Subcutaneous abdominal adipose tissue (tissue), 5 donors: ENCODE data around the gene TSKU.
"Not testable (repeated sequence)": the region's sequence is repeated elsewhere in the genome, so short reads cannot be mapped to it uniquely, and the experiment has no call there.

ENCODE experiments used
- H3K27ac ChIP-seq: one replicate; pipeline ENCODE4 v1.7.0; 2013; ENCODE audit warnings: low read depth, mild to moderate bottlenecking, inconsistent platforms, low read length, moderate library complexity
- H3K27me3 ChIP-seq, 5 donors: one replicate each; pipeline ENCODE4 v1.7.0; 2013; ENCODE audit warnings: low read length in 5 of 5, inconsistent platforms in 1 of 5; ENCODE audit not compliant: control insufficient read depth in 5 of 5, insufficient read depth in 4 of 5
- H3K36me3 ChIP-seq, 5 donors: one replicate each; pipeline ENCODE4 v1.7.0; 2013; ENCODE audit warnings: low read length in 5 of 5; ENCODE audit not compliant: control insufficient read depth in 5 of 5, insufficient read depth in 5 of 5
- H3K4me1 ChIP-seq, 5 donors: one replicate each; pipeline ENCODE4 v1.7.0; 2013; ENCODE audit warnings: low read length in 5 of 5, mild to moderate bottlenecking in 3 of 5, moderate library complexity in 1 of 5; ENCODE audit not compliant: control insufficient read depth in 5 of 5, insufficient read depth in 5 of 5
- H3K4me3 ChIP-seq, 5 donors: one replicate each; pipeline ENCODE4 v1.7.0; 2013; ENCODE audit warnings: low read length in 5 of 5, low read depth in 1 of 5
- H3K9ac ChIP-seq, 5 donors: one replicate each; pipeline ENCODE4 v1.7.0; 2013; ENCODE audit warnings: low read length in 5 of 5, mild to moderate bottlenecking in 4 of 5, moderate library complexity in 3 of 5
- H3K9me3 ChIP-seq, 5 donors: one replicate each; pipeline ENCODE4 v1.7.0; 2013; ENCODE audit warnings: low read length in 5 of 5; ENCODE audit not compliant: control insufficient read depth in 5 of 5
- donor health status: healthy.
- donor health status: healthy.
- donor health status: healthy.
- donor health status: healthy.
- donor health status: healthy.

The TSKU gene

DNA sequence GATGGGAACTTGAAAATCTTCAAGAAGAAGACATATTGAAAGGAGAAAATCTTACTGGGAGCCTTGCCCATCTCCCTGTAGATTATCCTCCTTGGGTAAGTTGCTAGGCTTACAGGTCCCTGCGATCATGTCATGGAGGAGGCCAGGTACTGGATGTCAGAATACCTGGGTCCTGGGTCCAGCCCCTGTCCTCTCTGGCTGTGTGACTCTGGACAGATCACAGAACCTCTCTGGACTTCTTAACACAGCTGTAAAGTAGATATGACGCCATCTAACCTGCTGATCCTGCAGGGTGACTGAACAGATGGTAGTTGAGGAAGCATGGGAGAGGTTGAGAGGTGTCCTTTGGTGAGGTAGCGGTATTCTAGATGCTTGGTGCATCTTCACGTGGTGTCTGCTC is 4.1 kb downstream of the TSKU start:
- H3K9ac ChIP-seq = peak overlapping the region in 1 of 5 donors; percentile 0
- peaks cover 0 to 10% (median 2%) of the 10 kb centered on the region in 5 donors for H3K36me3 ChIP-seq
- H3K9me3 ChIP-seq = no peaks in the 10 kb centered on the region
- no peaks in the 10 kb centered on the region for H3K27me3 ChIP-seq
- peaks cover 29 to 90% (median 86%) of the 10 kb centered on the region in 5 donors for H3K4me1 ChIP-seq
- H3K27ac ChIP-seq = peak overlapping the region; percentile 95
- peak overlapping the region in 3 of 5 donors; percentile 24 to 94 (median 90) for H3K4me3 ChIP-seq

DNA sequence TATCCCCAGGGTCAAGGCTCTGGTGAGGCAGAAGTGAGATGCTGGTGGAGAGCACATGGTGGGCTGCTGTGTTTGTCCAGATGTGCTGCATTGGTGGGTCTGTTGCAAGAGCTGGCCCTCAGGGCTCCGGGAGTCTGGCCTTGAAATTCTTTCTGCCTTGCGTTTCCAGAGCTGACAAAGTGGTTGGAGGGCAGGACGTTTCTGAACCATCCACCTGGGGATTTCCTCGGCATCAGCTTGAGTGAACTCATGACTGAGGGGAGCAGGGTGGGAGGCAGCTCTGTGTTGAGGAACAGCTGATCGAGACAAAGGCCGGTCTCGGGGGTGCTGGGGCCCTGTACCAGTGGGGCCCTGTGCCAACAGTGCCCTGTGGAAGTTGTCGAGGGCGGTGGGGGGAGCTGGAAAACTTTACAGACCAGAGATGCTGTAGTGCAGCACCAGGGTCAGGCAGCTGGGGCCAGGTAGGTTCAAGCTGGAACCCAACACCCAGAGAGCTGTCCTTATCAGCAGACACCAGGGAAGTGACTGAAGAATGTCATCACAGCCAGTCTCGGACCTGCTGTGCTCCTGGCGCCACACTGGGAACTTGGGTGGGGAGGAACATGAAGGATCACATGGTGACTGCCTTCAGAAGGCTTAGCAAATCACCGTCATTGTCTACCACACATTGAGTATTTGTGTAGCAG is 4.9 kb downstream of the TSKU start:
- H3K4me3 ChIP-seq = peak overlapping the region in 3 of 5 donors; percentile 13 to 90 (median 33)
- H3K27ac ChIP-seq = peak overlapping the region; percentile 95
- peak overlapping the region in 3 of 5 donors; percentile 9 to 48 (median 29) for H3K9ac ChIP-seq
- H3K27me3 ChIP-seq = no peaks in the 10 kb centered on the region
- H3K36me3 ChIP-seq = peaks cover 0 to 10% (median 2%) of the 10 kb centered on the region in 5 donors
- H3K4me1 ChIP-seq = peaks cover 30 to 92% (median 88%) of the 10 kb centered on the region in 5 donors
- no peaks in the 10 kb centered on the region for H3K9me3 ChIP-seq

DNA sequence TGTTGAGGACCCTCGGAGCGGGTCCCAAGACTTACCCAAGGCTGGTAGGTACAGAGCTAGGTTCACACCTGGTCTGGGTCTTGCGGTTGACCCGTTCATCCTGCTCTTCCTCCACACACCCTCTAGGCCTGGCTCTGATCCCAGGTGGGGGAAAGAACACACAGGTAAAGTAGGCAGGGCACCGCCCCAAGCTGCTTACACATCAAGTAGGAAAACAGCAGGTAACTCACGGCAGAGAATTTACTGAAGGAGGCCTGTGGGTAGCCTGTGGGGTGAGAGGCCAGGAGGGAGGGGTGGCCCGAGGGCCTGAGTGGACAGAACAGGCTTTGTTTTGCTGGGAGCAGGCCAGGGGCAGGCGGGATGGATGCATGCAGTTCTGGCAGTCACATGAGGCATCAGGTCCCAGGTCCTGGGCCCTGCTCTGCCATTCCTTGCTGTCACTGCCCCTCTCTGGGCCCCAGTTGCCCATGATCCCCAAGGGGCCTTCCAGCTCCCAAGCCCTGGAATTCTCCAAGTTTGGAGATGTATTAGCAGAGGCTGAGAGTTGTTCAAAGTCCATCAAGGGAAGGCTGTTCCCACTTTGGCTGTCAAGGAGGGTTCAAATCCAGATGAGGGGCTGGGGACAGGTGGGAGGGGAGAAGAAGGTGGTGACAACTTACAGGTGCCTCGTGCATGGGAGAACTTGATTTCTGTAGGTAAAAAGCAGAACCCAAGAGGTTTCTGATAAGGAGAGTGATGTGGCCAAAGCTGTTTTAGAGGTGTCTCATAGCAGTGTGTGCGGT is 5.7 kb downstream of the TSKU start:
- Histone ChIP-seq H3K27me3 (no peaks in the 10 kb centered on the region), H3K27ac (peak overlapping the region; percentile 95), H3K4me3 (peak overlapping the region in 1 of 5 donors; percentile 17), H3K9me3 (no peaks in the 10 kb centered on the region), H3K9ac (peak overlapping the region in 3 of 5 donors; percentile 9 to 48 (median 29)), H3K4me1 (peaks cover 30 to 97% (median 96%) of the 10 kb centered on the region in 5 donors), H3K36me3 (peaks cover 0 to 10% (median 2%) of the 10 kb centered on the region in 5 donors)

DNA sequence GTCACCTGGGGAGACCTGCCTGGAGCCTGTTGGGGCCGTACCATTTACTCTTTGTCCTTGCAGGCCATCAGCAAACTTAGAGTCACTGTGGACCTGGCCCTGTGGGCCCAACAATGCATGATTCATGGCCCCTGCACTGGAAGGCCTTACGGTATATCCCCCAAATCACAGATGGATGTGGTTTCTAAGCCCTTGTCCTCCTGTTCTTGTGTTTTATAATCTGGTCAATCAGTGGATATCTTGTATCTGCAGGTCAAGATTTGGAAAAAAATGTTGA is 6.2 kb downstream of the TSKU start:
- Histone ChIP-seq H3K4me1 (peaks cover 35 to 98% (median 96%) of the 10 kb centered on the region in 5 donors), H3K9me3 (no peaks in the 10 kb centered on the region), H3K36me3 (peaks cover 0 to 15% (median 2%) of the 10 kb centered on the region in 5 donors), H3K4me3 (no peak overlapping the region), H3K27ac (peak overlapping the region; percentile 95), H3K9ac (no peak overlapping the region), H3K27me3 (no peaks in the 10 kb centered on the region)

DNA sequence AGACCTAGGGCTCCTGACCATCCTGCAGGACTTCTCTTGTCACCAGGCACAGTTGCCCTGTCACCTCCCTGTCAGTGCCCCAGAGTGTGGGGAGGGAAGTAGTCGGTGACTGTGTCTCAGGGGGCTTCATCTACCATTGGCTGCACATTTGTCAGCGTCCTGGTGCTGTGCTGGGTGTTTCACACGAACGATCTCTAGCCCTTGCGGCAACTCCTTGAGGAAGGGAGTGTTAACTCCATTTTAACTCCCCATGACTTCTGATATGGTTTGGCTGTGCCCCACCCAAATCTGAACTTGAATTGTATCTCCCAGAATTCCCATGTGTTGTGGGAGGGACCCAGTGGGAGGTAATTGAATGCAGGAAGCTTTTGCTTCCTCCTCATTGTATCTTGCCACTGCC is 7.1 kb downstream of the TSKU start:
- Histone ChIP-seq H3K9ac (no peak overlapping the region), H3K9me3 (no peaks in the 10 kb centered on the region), H3K27ac (peak overlapping the region; percentile 75), H3K4me1 (peaks cover 31 to 98% (median 96%) of the 10 kb centered on the region in 5 donors), H3K36me3 (peaks cover 0 to 17% (median 3%) of the 10 kb centered on the region in 5 donors), H3K27me3 (no peaks in the 10 kb centered on the region), H3K4me3 (no peak overlapping the region)

DNA sequence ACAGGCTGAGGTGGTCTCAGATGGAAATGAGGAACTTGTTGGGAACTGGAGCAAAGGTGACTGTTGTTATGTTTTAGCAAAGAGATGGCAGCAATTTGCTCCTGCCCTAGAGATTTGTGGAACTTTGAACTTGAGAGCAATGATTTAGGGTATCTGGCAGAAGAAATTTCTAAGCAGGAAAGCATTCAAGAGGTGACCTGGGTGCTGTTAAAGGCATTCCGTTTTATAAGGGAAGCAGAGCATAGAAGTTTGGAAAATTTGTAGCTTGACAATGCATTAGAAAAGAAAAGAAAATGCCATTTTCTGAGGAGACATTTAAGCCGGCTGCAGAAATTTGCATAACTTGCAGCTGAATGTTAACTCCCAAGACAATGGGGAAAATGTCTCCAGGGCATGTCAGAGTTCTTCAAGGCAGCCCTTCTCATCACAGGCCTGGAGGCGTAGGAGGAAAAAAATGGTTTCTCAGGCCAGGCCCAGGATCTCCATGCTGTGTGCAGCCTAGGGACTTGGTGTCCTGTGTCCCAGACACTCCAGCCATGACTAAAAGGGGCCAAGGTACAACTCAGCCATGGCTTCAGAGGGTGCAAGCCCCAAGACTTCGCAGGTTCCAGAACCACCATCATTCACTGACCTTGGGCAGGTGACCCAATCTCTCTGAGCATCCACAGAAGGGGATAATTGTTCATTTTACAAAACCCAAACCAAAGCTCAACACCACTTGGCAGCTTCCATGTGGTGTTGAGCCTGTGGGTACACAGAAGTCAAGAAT is 8.0 kb downstream of the TSKU start:
- H3K9ac ChIP-seq, H3K9me3 ChIP-seq, H3K27me3 ChIP-seq, H3K4me3 ChIP-seq: not testable (repeated sequence)
- peaks cover 0 to 24% (median 13%) of the 10 kb centered on the region in 5 donors for H3K36me3 ChIP-seq
- peak overlapping the region; percentile 75 for H3K27ac ChIP-seq
- peaks cover 25 to 98% (median 96%) of the 10 kb centered on the region in 5 donors for H3K4me1 ChIP-seq

DNA sequence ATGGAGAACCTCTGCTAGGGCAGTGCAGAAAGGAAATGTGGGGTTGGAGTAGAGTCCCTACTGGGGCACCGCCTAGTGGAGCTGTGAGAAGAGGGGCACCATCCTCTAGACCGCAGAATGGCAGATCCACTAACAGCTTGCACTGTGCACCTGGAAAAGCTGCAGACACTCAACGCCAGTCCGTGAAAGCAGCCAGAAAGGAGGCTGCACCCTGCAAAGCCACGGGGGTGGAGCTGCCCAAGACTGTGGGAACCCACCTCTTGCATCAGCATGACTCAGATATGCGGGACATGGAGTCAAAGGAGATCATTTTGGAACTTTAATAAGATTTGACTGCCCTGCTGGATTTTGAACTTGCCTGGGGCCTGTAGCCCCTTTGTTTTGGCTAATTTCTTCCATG is 8.7 kb downstream of the TSKU start:
- Histone ChIP-seq H3K4me1 (peaks cover 20 to 98% (median 93%) of the 10 kb centered on the region in 5 donors), H3K27ac (peak overlapping the region; percentile 75), H3K9ac (no peak overlapping the region), H3K9me3 (no peaks in the 10 kb centered on the region), H3K4me3 (no peak overlapping the region), H3K27me3 (no peaks in the 10 kb centered on the region), H3K36me3 (peaks cover 0 to 31% (median 19%) of the 10 kb centered on the region in 5 donors)

DNA sequence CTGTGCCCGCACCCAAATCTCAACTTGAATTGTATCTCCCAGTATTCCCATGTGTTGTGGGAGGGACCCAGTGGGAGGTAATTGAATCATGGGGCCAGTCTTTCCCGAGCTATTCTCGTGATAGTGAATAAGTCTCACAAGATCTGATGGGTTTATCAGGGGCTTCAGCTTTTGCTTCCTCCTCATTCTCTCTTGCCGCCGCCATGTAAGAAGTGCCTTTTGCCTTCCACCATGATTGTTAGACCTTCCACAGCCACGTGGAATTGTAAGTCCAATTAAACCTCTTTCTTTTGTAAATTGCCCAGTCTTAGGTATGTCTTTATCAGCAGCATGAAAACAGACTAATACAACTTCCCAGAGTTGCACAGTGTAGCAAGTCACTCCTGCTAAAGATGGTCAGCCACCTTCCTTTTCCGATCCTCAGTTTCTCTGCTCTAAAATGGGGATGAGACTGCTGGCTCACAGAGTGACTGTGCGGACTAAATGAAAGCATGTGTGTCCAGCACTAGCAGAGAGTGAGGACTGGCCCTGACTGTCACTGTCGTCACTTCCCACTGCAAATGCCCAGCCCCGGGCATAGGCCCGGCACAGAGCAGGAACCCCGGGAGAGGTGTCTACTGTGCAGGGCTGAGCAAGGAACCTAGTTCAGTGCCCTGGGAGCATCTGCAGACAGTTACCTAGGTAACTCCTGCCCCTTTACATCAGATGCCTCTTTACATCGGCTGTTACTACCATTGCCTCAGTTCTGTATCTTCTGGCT is 9.5 kb downstream of the TSKU start:
- peak overlapping the region in 2 of 5 donors; percentile 9 to 19 for H3K4me3 ChIP-seq
- peaks cover 0 to 34% (median 25%) of the 10 kb centered on the region in 5 donors for H3K36me3 ChIP-seq
- no peaks in the 10 kb centered on the region for H3K9me3 ChIP-seq
- no peaks in the 10 kb centered on the region for H3K27me3 ChIP-seq
- peaks cover 15 to 98% (median 92%) of the 10 kb centered on the region in 5 donors for H3K4me1 ChIP-seq
- H3K27ac ChIP-seq = peak overlapping the region; percentile 75
- peak overlapping the region in 1 of 5 donors; percentile 1 for H3K9ac ChIP-seq
